ENCODE measurements around the gene RAB44. TPM values are rescaled to one million over a fixed set of nuclear protein-coding genes. Genes with fewer than 3 reads are reported as not detected.

RAB44 gene
- total RNA-seq, 1 donor from 2014 or later: not detected

DNA sequence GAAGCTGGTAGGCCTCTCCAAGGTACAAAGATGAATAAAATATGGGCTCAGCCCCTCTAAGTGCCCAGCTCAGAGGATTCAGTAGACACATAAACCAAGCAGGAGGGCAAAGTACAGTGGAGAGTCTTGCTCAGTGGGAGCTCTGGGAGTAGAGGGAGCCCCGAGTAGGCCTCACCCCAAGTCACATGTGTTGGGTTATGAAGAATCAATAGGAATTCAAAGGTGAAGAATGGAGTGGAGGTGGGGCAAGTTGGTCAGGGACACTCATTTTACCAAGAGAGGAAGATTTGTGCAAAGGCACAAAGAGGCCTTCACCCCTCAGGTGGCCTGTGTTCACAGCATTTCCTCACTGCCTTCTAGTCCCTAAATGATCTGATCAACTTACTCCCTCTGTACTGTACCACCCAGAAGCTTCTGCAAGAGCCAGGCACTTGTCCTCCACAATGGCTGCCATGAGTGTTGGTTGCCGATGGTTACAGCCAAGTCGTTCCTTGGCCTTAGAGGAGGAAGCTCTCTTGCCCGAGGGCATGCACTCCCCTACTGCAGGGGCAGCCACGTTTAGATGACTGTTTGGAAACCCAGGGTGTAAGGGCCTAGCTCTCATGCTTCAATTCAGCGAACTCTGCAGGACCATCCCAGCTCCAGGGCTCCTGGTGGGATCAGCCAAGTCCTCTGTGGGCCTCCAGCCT lies 25.8 kb upstream of the RAB44 start:
- H3K27ac Mint-ChIP-seq: no peak overlapping the region
- no peak for DNase-seq (ENCODE audit: extremely low spot score, unreplicated experiment)
- no peak overlapping the region for H3K4me3 Mint-ChIP-seq
- peaks cover 22% of the 10 kb centered on the region for H3K4me1 Mint-ChIP-seq (ENCODE audit: unreplicated experiment)
- TF ChIP-seq, protein P1, sequence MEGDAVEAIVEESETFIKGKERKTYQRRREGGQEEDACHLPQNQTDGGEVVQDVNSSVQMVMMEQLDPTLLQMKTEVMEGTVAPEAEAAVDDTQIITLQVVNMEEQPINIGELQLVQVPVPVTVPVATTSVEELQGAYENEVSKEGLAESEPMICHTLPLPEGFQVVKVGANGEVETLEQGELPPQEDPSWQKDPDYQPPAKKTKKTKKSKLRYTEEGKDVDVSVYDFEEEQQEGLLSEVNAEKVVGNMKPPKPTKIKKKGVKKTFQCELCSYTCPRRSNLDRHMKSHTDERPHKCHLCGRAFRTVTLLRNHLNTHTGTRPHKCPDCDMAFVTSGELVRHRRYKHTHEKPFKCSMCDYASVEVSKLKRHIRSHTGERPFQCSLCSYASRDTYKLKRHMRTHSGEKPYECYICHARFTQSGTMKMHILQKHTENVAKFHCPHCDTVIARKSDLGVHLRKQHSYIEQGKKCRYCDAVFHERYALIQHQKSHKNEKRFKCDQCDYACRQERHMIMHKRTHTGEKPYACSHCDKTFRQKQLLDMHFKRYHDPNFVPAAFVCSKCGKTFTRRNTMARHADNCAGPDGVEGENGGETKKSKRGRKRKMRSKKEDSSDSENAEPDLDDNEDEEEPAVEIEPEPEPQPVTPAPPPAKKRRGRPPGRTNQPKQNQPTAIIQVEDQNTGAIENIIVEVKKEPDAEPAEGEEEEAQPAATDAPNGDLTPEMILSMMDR (conservative IDR thresholded peaks at IDR 0.05): no peak
- H3K9me3 Mint-ChIP-seq: no peaks in the 10 kb centered on the region
- H3K36me3 Mint-ChIP-seq: no peaks in the 10 kb centered on the region
- no peaks in the 10 kb centered on the region for H3K27me3 Mint-ChIP-seq

DNA sequence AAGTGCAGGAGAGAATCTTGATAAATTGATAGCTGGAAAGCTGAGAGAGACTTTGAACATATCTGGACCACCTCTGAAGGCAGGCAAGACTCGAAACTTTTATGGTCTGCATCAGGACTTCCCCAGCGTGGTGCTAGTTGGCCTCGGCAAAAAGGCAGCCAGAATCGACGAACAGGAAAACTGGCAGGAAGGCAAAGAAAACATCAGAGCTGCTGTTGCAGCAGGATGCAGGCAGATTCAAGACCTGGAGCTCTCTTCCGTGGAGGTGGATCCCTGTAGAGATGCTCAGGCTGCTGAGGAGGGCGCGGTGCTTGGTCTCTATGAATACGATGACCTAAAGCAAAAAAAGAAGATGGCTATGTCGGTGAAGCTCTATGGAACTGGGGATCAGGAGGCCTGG lies 23.7 kb upstream of the RAB44 start:
- H3K4me1 Mint-ChIP-seq (ENCODE audit: unreplicated experiment): peaks cover 23% of the 10 kb centered on the region
- peak overlapping the region; percentile 29 for H3K27ac Mint-ChIP-seq
- no peaks in the 10 kb centered on the region for H3K36me3 Mint-ChIP-seq
- H3K27me3 Mint-ChIP-seq: peaks cover 8% of the 10 kb centered on the region
- H3K9me3 Mint-ChIP-seq: no peaks in the 10 kb centered on the region
- TF ChIP-seq, protein P1 (conservative IDR thresholded peaks at IDR 0.05): no peak
- DNase-seq (ENCODE audit: extremely low spot score, unreplicated experiment): no peak
- no peak overlapping the region for H3K4me3 Mint-ChIP-seq

DNA sequence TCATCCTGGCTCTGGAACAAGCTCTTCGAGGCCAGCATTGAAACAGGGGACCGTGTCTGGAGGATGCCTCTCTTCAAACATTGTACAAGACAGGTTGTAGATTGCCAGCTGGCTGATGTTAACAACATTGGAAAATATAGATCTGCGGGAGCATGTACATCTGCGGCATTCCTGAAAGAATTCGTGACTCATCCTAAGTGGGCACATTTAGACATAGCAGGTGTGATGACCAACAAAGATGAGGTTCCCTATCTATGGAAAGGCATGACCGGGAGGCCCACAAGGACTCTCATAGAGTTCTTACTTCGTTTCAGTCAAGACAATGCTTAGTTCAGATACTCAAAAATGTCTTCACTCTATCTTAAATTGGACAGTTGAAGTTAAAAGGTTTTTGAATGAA lies 22.7 kb upstream of the RAB44 start:
- DNase-seq (ENCODE audit: extremely low spot score, unreplicated experiment): no peak
- TF ChIP-seq, protein P1 (conservative IDR thresholded peaks at IDR 0.05): no peak
- no peaks in the 10 kb centered on the region for H3K9me3 Mint-ChIP-seq
- peaks cover 10% of the 10 kb centered on the region for H3K27me3 Mint-ChIP-seq
- no peaks in the 10 kb centered on the region for H3K36me3 Mint-ChIP-seq
- peak overlapping the region; percentile 7 for H3K4me3 Mint-ChIP-seq
- H3K4me1 Mint-ChIP-seq (ENCODE audit: unreplicated experiment): peaks cover 23% of the 10 kb centered on the region
- peak overlapping the region; percentile 12 for H3K27ac Mint-ChIP-seq

DNA sequence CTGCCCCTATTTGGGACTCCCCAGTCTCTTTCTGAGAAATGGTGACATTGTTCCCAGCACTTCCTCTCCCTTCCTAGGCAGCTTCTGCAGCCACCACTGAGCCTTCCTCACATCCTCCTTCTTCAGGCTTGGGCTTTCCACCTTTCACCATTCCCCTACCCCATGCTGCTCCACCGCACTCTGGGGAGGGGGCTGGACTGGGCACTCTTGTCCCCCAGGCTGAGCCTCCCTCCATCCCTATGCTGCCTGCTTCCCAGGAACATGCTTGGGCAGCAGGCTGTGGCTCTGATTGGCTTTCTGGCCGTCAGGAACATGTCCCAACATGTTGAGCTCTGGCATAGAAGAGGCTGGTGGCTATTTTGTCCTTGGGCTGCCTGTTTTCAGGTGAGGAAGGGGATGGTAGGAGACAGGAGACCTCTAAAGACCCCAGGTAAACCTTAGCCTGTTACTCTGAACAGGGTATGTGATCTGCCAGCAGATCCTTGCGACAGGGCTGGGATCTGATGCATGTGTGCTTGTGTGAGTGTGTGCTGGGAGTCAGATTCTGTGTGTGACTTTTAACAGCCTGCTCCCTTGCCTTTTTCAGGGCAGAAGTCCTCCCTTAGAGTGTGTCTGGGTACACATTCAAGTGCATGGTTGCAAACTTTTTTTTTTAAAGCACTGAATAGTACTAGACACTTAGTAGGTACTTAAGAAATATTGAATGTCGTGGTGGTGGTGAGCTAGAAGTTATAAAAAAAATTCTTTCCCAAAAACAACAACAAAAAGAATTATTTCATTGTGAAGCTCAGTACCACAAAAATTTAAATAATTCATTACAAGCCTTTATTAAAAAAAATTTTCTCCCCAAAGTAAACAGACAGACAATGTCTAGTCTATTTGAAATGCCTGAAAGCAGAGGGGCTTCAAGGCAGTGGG lies 21.2 kb upstream of the RAB44 start:
- no peak for DNase-seq (ENCODE audit: extremely low spot score, unreplicated experiment)
- TF ChIP-seq, protein P1 (conservative IDR thresholded peaks at IDR 0.05): no peak
- Mint-ChIP-seq H3K9me3 (no peaks in the 10 kb centered on the region), H3K27me3 (peaks cover 19% of the 10 kb centered on the region), H3K27ac (peak overlapping the region; percentile 98), H3K4me3 (peak overlapping the region; percentile 82), H3K4me1 (ENCODE audit: unreplicated experiment) (peaks cover 26% of the 10 kb centered on the region), H3K36me3 (no peaks in the 10 kb centered on the region)

DNA sequence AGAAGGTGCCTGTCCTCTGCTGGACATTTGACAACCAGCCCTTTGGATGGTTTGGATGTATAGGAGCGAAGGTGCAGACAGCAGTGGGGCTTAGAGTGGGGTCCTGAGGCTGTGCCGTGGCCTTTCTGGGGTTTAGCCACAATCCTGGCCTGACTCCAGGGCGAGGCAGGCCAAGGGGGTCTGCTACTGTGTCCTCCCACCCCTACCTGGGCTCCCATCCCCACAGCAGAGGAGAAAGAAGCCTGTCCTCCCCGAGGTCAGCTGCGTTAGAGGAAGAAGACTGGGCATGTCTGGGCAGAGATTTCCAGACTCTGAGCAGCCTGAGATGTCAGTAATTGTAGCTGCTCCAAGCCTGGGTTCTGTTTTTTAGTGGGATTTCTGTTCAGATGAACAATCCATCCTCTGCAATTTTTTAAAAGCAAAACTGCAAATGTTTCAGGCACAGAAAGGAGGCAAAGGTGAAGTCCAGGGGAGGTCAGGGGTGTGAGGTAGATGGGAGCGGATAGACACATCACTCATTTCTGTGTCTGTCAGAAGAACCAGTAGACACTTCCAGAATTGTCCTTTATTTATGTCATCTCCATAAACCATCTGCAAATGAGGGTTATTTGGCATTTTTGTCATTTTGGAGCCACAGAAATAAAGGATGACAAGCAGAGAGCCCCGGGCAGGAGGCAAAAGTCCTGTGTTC lies 20.4 kb upstream of the RAB44 start:
- H3K4me3 Mint-ChIP-seq: peak overlapping the region; percentile 82
- TF ChIP-seq, protein P1 (conservative IDR thresholded peaks at IDR 0.05): no peak
- H3K27me3 Mint-ChIP-seq: peaks cover 19% of the 10 kb centered on the region
- peak overlapping the region; percentile 98 for H3K27ac Mint-ChIP-seq
- no peaks in the 10 kb centered on the region for H3K36me3 Mint-ChIP-seq
- DNase-seq (ENCODE audit: extremely low spot score, unreplicated experiment): no peak
- peaks cover 27% of the 10 kb centered on the region for H3K4me1 Mint-ChIP-seq (ENCODE audit: unreplicated experiment)
- no peaks in the 10 kb centered on the region for H3K9me3 Mint-ChIP-seq

Data from type B pancreatic cell (in vitro differentiated cells).